Mucosa of stomach (tissue), 1 donor: ENCODE measurements around the gene ZNF135.

Experiments
- H3K27me3 ChIP-seq: one replicate; pipeline ENCODE4 v1.7.0; 2013; ENCODE audit warnings: mild to moderate bottlenecking, low read length; ENCODE audit not compliant: control insufficient read depth, insufficient read depth
- H3K36me3 ChIP-seq: one replicate; pipeline ENCODE4 v1.7.0; 2013; ENCODE audit warnings: low read length; ENCODE audit not compliant: control insufficient read depth, insufficient read depth
- H3K4me1 ChIP-seq: one replicate; pipeline ENCODE4 v1.7.0; 2013; ENCODE audit warnings: mild to moderate bottlenecking, low read length; ENCODE audit not compliant: control insufficient read depth, insufficient read depth
- H3K4me3 ChIP-seq: one replicate; pipeline ENCODE4 v1.7.0; 2013; ENCODE audit warnings: low read length
- H3K9ac ChIP-seq: one replicate; pipeline ENCODE4 v1.7.0; 2013; ENCODE audit warnings: mild to moderate bottlenecking, low read length, moderate library complexity
- H3K9me3 ChIP-seq: one replicate; pipeline ENCODE4 v1.7.0; 2013; ENCODE audit warnings: mild to moderate bottlenecking, low read length, moderate library complexity; ENCODE audit not compliant: control insufficient read depth
- donor health status: Pancreatic carcinoma.

Gene ZNF135

DNA sequence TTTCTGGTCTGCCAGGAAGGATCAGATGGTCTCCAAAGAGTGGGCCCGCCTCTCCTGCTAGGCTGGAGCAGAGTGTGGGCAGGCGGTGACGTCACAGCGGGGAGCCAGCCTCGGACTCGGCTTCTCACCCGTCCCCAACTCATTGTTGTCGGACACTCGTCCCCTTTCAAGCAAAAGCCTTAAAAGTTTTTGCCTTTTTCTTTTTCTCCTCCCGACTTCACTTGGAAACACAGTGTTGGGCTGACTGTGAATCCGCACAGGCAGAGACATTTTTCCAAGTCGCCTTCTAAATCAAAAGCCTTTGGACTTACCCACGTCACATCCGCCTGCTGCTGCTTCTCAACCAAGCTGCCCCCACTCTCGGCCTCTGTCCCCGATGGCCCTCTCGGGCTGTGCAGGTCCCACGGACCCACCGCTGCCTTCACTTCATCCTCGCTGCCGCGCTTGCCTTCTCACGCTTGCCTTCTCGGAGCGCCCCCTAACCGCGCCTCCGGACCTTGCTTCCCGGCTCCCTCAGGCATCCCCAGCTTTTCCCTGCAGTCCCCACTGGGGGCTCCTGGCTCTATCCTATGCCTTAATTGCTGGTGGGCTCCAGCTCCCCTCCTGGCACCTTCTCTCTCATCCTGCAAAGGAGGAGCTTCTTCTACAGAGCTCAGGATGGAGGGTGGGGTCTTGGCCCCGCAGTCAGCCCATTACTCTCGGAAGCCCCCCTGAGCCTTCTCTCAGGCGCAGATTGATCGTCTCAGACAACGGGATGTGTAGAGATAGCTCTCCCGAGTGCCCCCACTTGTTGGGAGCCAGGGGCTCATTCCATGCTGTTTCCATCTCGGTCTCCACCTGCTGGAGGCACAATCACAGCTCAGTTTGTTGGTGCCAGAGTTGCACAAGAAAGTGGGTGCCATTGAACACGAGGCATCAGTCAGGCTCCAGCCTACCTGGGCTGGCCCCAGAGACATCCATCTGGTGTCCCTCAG, 3.9 kb upstream of the ZNF135 start:
- peaks cover 5% of the 10 kb centered on the region for H3K4me1 ChIP-seq
- peak overlapping the region; percentile 34 for H3K9ac ChIP-seq
- H3K4me3 ChIP-seq, result no peak overlapping the region
- no peaks in the 10 kb centered on the region for H3K9me3 ChIP-seq
- no peaks in the 10 kb centered on the region for H3K27me3 ChIP-seq
- H3K36me3 ChIP-seq, result no peaks in the 10 kb centered on the region

DNA sequence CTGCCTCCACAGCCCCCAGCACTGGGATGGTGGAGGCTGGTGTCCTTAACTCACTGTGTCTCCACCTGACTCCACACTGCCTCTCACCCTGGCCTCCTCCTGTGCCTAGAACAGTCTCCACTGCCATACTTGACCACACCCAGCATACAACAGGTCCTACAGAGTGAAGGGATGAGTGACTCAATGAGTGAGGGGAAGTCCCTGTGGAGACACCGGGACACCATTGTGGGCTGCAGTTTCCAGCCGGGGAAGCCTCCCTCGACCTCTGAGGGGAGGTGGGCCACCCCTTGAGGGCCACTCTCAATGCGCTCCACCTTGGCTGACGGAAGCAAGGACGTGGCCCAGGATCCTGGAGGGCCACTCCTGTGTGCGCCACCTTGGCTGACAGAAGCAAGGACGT, 2.8 kb upstream of the ZNF135 start:
- Histone ChIP-seq H3K9me3 (no peaks in the 10 kb centered on the region), H3K4me3 (no peak overlapping the region), H3K27me3 (no peaks in the 10 kb centered on the region), H3K4me1 (peaks cover 5% of the 10 kb centered on the region), H3K36me3 (no peaks in the 10 kb centered on the region), H3K9ac (no peak overlapping the region)

DNA sequence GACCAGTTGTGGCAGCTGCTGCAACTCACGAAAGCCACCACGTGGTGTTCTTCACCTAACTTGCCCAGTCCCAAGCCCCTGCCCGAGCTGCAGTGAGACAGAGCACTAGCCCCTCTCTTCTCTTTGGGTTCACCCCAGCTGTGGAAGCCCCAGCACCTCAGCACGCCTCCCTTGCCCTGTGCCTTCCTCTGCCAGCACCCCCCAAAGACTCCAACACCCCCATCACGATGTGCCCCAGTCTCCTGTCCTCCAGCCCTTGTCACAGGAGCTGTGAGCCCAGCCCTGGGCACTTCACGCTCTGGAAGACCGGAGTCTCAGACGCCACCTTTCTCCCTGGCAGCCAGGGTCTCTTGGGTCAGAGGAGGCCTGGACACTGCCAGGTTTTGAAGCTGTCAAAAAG, 2.2 kb upstream of the ZNF135 start:
- Histone ChIP-seq H3K4me1 (peaks cover 5% of the 10 kb centered on the region), H3K4me3 (no peak overlapping the region), H3K9ac (no peak overlapping the region), H3K36me3 (no peaks in the 10 kb centered on the region), H3K9me3 (no peaks in the 10 kb centered on the region), H3K27me3 (no peaks in the 10 kb centered on the region)

DNA sequence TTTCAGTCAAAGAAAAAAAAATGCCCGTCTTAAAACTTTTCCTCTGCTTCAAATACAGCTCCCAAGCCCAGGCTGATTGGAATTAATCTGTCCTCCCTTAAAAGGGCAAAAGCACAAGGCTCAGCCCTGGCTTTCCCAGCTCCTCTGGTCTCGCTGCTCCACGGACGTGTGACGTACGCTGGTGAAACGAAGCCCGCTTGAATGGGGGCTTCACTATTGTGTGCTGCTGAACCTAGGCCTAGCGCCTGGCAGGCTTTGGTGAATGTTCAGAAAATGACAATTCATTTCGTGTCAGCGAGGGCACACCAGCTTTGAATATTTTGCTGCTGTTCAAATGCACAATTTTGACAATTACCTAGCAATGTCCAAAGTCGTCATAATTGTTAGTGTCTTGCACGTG, 615 bp upstream of the ZNF135 start:
- Histone ChIP-seq H3K27me3 (no peaks in the 10 kb centered on the region), H3K9ac (peak overlapping the region; percentile 42), H3K4me1 (peaks cover 5% of the 10 kb centered on the region), H3K9me3 (no peaks in the 10 kb centered on the region), H3K4me3 (no peak overlapping the region), H3K36me3 (no peaks in the 10 kb centered on the region)

DNA sequence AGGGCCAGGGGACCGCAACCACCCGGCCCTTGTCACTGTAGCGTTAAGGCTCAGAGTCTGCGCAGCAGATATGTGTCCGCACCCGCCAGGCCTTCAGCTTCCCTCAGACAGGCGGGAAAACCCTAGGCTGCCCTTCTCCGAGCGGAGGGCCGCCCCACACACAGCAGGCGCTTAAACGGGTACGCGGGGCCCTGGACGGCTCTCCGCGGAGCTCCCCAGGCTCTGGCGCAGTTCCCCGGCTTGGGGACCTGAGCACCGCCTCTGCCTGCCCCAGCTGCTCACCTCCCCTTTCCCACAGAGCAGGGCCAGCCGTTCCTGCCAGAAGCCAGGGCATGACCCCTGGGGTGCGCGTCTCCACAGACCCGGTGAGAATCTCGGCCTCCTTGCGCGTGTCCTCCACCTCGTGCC, 593 bp downstream of the ZNF135 start:
- Histone ChIP-seq H3K9me3 (no peaks in the 10 kb centered on the region), H3K27me3 (no peaks in the 10 kb centered on the region), H3K36me3 (no peaks in the 10 kb centered on the region), H3K4me1 (peaks cover 5% of the 10 kb centered on the region), H3K9ac (peak overlapping the region; percentile 42), H3K4me3 (no peak overlapping the region)

DNA sequence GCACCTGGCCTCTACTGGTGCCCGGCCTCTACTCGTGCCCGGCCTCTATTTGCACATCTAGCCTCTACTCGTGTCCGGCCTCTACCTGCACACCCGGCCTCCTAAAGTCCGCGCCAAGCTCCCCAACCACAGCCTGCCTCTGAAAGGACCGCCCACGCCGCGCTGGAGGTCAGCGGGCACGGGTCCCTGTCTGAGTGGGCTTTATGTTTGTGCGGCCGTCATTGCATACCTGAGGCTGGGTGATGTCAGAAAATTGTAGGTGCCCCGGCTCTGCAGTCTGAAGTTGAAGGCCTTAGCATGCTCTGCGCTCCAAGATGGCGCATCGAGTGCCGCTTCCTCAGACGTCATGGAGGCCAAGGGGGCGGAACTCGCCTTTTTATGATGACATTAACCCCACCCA, 1.1 kb downstream of the ZNF135 start:
- no peak overlapping the region for H3K9ac ChIP-seq
- H3K4me3 ChIP-seq, result no peak overlapping the region

DNA sequence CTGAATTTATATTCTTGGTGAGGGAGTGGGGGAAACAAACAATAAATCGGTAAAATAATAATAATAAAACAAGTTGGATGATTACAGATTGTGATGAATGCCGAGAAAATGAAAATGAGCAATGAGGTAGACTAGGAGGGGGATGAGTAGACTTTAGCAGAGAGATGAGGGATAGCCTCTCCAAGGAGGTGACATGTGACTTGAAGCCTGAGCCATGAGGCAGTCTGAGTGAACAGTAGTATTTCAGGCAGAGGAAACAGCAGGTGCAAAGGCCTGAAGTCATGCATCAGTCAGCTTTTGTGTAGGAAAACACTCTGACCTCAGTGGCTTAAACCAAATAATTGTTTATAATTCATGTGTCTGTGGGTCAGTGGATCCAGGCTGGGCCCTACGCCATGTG, 4.6 kb downstream of the ZNF135 start:
- Histone ChIP-seq H3K4me3 (no peak overlapping the region), H3K9me3 (peaks cover 22% of the 10 kb centered on the region), H3K36me3 (peaks cover 7% of the 10 kb centered on the region), H3K27me3 (no peaks in the 10 kb centered on the region), H3K4me1 (peaks cover 2% of the 10 kb centered on the region), H3K9ac (no peak overlapping the region)

More for the DNA sequence above, 1.1 kb downstream of the ZNF135 start:
- Histone ChIP-seq H3K4me1 (peaks cover 5% of the 10 kb centered on the region), H3K36me3 (no peaks in the 10 kb centered on the region), H3K27me3 (no peaks in the 10 kb centered on the region), H3K9me3 (no peaks in the 10 kb centered on the region)

DNA sequence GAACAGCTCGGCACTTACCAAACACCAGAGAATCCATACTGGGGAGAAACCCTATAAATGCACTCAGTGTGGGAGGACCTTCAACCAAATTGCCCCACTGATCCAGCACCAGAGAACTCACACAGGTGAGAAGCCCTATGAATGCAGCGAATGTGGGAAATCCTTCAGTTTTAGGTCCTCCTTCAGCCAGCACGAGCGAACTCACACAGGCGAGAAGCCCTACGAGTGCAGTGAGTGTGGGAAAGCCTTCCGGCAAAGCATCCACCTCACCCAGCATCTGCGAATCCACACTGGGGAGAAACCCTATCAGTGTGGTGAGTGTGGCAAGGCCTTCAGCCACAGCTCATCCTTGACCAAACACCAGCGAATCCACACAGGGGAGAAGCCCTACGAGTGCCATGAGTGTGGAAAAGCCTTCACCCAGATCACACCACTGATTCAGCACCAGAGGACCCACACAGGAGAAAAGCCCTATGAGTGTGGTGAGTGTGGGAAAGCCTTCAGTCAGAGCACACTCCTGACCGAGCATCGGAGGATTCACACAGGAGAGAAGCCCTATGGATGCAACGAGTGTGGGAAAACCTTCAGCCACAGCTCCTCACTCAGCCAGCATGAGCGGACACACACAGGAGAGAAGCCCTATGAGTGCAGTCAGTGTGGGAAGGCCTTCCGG, 8.3 kb downstream of the ZNF135 start:
- Histone ChIP-seq H3K4me1 (no peaks in the 10 kb centered on the region), H3K36me3 (peaks cover 7% of the 10 kb centered on the region), H3K4me3 (no peak overlapping the region), H3K9me3 (peaks cover 22% of the 10 kb centered on the region), H3K9ac (no peak overlapping the region), H3K27me3 (no peaks in the 10 kb centered on the region)

DNA sequence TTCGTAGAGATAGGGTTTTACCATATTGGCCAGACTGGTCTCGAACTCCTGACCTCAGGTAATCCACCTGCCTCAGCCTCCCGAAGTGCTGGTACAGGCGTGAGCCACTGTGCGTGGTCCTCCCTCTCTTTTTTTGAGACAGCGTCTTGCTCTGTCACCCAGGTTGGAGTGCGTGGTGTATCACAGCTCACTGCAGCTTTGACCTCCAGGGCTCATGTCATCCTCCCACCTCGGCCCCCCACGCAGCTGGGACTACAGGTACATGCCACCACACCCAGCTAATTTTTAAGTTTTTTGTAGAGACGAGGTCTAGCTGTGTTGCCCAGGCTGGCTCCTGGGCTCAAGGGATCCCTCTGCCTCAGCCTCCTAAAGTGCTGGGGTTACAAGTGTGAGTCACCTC, 20.7 kb downstream of the ZNF135 start:
- Histone ChIP-seq H3K9me3 (peaks cover under 1% of the 10 kb centered on the region), H3K9ac (no peak overlapping the region), H3K4me3 (no peak overlapping the region), H3K4me1 (no peaks in the 10 kb centered on the region), H3K27me3 (no peaks in the 10 kb centered on the region), H3K36me3 (no peaks in the 10 kb centered on the region)

DNA sequence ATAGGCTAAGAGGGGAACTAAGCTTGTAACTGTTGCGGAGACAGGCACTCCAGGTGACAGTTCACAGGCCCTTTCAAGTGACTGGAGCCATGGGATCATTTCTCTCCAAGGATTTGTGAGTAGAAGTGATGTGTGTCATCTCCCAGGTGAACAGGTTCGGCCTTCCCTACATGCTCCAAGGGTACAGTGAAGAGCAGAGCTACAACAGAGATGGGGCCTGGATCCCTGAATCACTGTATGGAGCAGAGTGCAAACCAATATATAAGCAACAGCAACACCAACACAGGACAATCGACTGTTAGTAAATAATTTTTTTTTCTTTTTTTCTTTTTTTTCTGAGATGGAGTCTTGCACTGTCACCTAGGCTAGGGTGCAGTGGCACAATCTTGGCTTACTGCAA, 23.9 kb downstream of the ZNF135 start:
- Histone ChIP-seq H3K4me3 (no peak overlapping the region), H3K9me3 (peaks cover 3% of the 10 kb centered on the region), H3K9ac (no peak overlapping the region), H3K36me3 (no peaks in the 10 kb centered on the region), H3K4me1 (no peaks in the 10 kb centered on the region), H3K27me3 (no peaks in the 10 kb centered on the region)

DNA sequence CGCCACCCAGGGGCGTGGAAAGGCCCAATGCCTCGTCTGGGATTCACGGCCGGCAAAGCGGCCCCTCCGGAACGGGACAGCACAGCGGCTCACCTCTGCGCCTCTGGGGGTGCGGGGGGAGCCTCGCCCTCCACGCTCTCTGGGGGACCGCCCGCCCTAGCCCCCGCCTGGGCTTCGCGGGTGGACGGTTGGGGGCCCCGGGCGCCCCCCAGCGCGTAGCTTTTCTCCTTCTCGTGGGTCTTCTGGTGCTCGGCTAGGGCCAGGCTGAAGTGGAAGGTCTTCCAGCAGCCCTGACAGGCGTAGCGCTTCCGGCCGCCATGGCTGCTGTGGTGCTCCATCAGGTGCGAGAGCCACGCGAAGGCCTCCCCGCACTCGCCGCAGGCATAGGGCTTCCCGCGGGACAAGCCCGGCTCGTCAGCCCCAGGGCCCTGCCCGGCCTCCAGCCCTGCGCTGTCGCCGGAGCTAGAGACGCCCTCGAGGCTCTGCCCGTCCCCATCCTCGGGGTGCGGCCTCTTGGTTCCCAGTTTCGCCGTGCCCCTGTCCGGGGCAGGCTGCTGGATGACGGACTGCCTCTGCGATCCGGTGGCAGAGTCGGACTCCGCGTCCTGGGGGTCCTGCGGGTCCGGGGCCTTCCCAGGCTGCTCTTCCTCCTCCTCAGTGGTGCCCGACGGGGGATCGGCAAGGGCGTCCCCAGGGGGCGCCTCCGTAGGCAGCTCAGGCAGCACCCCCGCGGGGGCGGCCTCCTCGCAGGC, 25.7 kb downstream of the ZNF135 start:
- H3K36me3 ChIP-seq, result no peaks in the 10 kb centered on the region

More for the DNA sequence above, 25.7 kb downstream of the ZNF135 start:
- no peak overlapping the region for H3K4me3 ChIP-seq
- no peak overlapping the region for H3K9ac ChIP-seq
- peaks cover 3% of the 10 kb centered on the region for H3K9me3 ChIP-seq
- no peaks in the 10 kb centered on the region for H3K4me1 ChIP-seq
- no peaks in the 10 kb centered on the region for H3K27me3 ChIP-seq
